22Rv1 (cell line): ENCODE data around the gene PLCH2.

Source experiments
- ZFX ChIP-seq: fragments of 450-650 bp; IDR thresholded peaks from 2 replicates; pipeline ENCODE4 v1.6.1; 2017; ENCODE audit warnings: antibody characterized with exemption, borderline replicate concordance
- TF ChIP-seq, protein P1 (sequence below): fragments of 450-650 bp; IDR thresholded peaks from 2 replicates; pipeline ENCODE4 v1.5.1; 2017; ENCODE audit warnings: mild to moderate bottlenecking

DNA sequence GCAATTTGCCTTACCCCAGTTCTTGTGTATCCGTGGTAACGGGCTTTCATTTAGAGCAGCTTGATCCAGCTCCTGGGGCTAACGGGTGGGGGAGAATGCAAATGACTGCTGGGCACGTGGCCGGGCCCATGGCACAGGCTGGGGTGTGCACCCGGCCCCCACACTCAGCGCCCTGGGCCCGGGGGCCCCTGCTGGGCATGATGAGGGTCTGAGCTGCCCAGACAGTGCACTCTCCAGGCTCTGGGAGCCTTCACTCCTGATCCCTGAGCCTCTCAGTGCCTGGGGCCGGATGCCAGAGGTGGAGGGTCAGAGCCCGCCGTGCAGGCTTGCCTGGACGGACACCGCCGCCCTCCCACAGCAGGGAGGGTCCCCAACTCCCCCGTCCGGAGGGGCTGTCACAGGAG is 43.6 kb upstream of the PLCH2 start:
- TF ChIP-seq, protein P1, sequence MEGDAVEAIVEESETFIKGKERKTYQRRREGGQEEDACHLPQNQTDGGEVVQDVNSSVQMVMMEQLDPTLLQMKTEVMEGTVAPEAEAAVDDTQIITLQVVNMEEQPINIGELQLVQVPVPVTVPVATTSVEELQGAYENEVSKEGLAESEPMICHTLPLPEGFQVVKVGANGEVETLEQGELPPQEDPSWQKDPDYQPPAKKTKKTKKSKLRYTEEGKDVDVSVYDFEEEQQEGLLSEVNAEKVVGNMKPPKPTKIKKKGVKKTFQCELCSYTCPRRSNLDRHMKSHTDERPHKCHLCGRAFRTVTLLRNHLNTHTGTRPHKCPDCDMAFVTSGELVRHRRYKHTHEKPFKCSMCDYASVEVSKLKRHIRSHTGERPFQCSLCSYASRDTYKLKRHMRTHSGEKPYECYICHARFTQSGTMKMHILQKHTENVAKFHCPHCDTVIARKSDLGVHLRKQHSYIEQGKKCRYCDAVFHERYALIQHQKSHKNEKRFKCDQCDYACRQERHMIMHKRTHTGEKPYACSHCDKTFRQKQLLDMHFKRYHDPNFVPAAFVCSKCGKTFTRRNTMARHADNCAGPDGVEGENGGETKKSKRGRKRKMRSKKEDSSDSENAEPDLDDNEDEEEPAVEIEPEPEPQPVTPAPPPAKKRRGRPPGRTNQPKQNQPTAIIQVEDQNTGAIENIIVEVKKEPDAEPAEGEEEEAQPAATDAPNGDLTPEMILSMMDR: no peak
- TF ChIP-seq ZFX: no peak
